NCI-H146 treated with DMSO at 0.1 percent for 48 hours (cell line): ENCODE data around the gene CRYAB.
A peak's percentile ranks its signal among the peaks of the same experiment; 100 is the strongest.
"Not testable (repeated sequence)": the region's sequence is repeated elsewhere in the genome, so short reads cannot be mapped to it uniquely, and the experiment has no call there.

Source experiments
- DNase-seq: peaks from one replicate; lab custom pipeline; 2025; ENCODE audit not compliant: unreplicated experiment; lab: John Stamatoyannopoulos, UW

CRYAB gene

GRCh38 chr11:111909378-111909777 is 2.2 kb downstream of the CRYAB start:
- no peak for DNase-seq

- DNase-seq = no peak
Observed at GRCh38 chr11:111908639-111909305, 2.8 kb downstream of the CRYAB start.

GRCh38 chr11:111906680-111907079 is 4.9 kb downstream of the CRYAB start:
- DNase-seq = no peak

GRCh38 chr11:111905411-111905810 is 6.2 kb downstream of the CRYAB start:
- DNase-seq = no peak

GRCh38 chr11:111886844-111887243 is 24.7 kb downstream of the CRYAB start:
- no peak for DNase-seq

GRCh38 chr11:111886032-111886431 is 25.5 kb downstream of the CRYAB start:
- DNase-seq = no peak

- DNase-seq = not testable (repeated sequence)
Observed at GRCh38 chr11:111885053-111885452, 26.5 kb downstream of the CRYAB start.

- DNase-seq = no peak
Observed at GRCh38 chr11:111882202-111882601, 29.4 kb downstream of the CRYAB start.

GRCh38 chr11:111879637-111879960 is 32.0 kb downstream of the CRYAB start:
- no peak for DNase-seq

GRCh38 chr11:111878849-111879636 is 32.5 kb downstream of the CRYAB start, which contains the start of the genes CFAP68 and FDXACB1:
TSS of gene CFAP68 (plus strand) at chr11:111879541. CDS start at chr11:111879561, 20 bp downstream.
TSS of gene FDXACB1 (minus strand) at chr11:111879165. CDS start at chr11:111879132, 33 bp downstream.
- DNase-seq = peak; percentile 97

GRCh38 chr11:111878385-111878848 is 33.2 kb downstream of the CRYAB start:
- DNase-seq = peak; percentile 24

- peak; percentile 21 for DNase-seq
Observed at GRCh38 chr11:111871693-111872161, 39.8 kb downstream of the CRYAB start.

- DNase-seq = peak; percentile 83
Observed at GRCh38 chr11:111870886-111871692, 40.5 kb downstream of the CRYAB start, which contains the start of gene ALG9. TSS of gene ALG9 (minus strand) at chr11:111871581. CDS start at chr11:111871482, 99 bp downstream.

GRCh38 chr11:111870522-111870885 is 41.1 kb downstream of the CRYAB start:
- no peak for DNase-seq

- DNase-seq = no peak
Observed at GRCh38 chr11:111870113-111870512, 41.5 kb downstream of the CRYAB start.

GRCh38 chr11:111860257-111860656 is 51.3 kb downstream of the CRYAB start:
- no peak for DNase-seq
